ENCODE measurements around the gene SVBP.

Gene SVBP

GRCh38 chr1:42765832-42766740 lies 51.1 kb downstream of the SVBP start:
- DNase-seq (ENCODE audit: low read depth in 1 of 2, low spot score in 1 of 2), result peak in 1 of 2 donors; percentile 32

GRCh38 chr1:42765269-42765668 lies 51.9 kb downstream of the SVBP start:
- no peak for DNase-seq (ENCODE audit: low read depth in 1 of 2, low spot score in 1 of 2)

GRCh38 chr1:42762269-42762668 lies 54.9 kb downstream of the SVBP start:
- no peak for DNase-seq (ENCODE audit: low read depth in 1 of 2, low spot score in 1 of 2)

- no peak for DNase-seq (ENCODE audit: low read depth in 1 of 2, low spot score in 1 of 2)
Measured at GRCh38 chr1:42761567-42761966, 55.6 kb downstream of the SVBP start.

- no peak for DNase-seq (ENCODE audit: low read depth in 1 of 2, low spot score in 1 of 2)
Measured at GRCh38 chr1:42759114-42759513, 58.1 kb downstream of the SVBP start.

- DNase-seq (ENCODE audit: low read depth in 1 of 2, low spot score in 1 of 2), result no peak
Measured at GRCh38 chr1:42758641-42759040, 58.6 kb downstream of the SVBP start.

GRCh38 chr1:42757892-42758275 lies 59.3 kb downstream of the SVBP start:
- no peak for DNase-seq (ENCODE audit: low read depth in 1 of 2, low spot score in 1 of 2)
